Prostate gland (tissue), 2 donors: ENCODE results near the gene MFAP3L.

Experiments
- POLR2A ChIP-seq: fragments of 450-650 bp; IDR thresholded peaks from one replicate; pipeline ENCODE4 v1.6.1; 2016; ENCODE audit warnings: antibody characterized with exemption, mild to moderate bottlenecking
- TF ChIP-seq, protein P1 (sequence below), 4 experiments: fragments of 200-600 bp in 2 of 4; fragments of 450-650 bp in 2 of 4; sonication (generic) in 2 of 4; IDR thresholded peaks; 1 replicate in 3 of 4; 2 replicates in 1 of 4; pipeline ENCODE4 v1.5.1; 2016 to 2019; ENCODE audit warnings: antibody characterized with exemption in 4 of 4, mild to moderate bottlenecking in 2 of 4, moderate library complexity in 2 of 4

DNA sequence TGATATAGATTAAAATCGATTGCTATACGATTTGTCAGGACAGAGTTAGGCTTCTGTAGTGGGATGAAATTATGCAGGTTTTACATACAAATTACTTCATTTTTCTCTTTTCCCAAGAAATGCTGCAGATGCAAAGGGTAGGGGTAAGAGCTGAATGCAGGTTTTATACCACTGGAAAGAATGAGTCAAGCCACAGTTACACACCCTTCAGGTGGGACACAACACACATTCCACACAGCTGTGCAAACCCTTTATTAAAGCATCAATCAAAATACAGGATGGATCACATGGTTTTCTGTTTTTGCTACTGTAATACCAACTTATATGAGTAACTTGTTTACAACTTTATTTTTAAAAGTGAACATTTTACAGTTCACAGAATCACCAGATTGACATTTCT, 39.8 kb downstream of the MFAP3L start:
- no peak for TF ChIP-seq POLR2A
- TF ChIP-seq, protein P1, sequence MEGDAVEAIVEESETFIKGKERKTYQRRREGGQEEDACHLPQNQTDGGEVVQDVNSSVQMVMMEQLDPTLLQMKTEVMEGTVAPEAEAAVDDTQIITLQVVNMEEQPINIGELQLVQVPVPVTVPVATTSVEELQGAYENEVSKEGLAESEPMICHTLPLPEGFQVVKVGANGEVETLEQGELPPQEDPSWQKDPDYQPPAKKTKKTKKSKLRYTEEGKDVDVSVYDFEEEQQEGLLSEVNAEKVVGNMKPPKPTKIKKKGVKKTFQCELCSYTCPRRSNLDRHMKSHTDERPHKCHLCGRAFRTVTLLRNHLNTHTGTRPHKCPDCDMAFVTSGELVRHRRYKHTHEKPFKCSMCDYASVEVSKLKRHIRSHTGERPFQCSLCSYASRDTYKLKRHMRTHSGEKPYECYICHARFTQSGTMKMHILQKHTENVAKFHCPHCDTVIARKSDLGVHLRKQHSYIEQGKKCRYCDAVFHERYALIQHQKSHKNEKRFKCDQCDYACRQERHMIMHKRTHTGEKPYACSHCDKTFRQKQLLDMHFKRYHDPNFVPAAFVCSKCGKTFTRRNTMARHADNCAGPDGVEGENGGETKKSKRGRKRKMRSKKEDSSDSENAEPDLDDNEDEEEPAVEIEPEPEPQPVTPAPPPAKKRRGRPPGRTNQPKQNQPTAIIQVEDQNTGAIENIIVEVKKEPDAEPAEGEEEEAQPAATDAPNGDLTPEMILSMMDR (IDR thresholded peaks at IDR 0.05), result no peak
